Adrenal gland (tissue), 12 donors: ENCODE data around the gene ANXA10. TPM values are rescaled to one million over a fixed set of nuclear protein-coding genes. Genes with fewer than 3 reads are reported as not detected.

ENCODE experiments used
- DNase-seq, 7 donors: peaks; one replicate each; pipeline ENCODE4 v3.0.0-alpha.2; 2019 to 2020
- H3K27ac ChIP-seq, 5 donors: fragments of 200-600 bp; sonication (generic) in 4 of 5; 1 replicate in 3 of 5; 2 replicates in 2 of 5; pipeline versions ENCODE4 v1.5.1 to v1.8.0; 2016 to 2020; ENCODE audit warnings: mild to moderate bottlenecking in 1 of 5
- H3K27me3 ChIP-seq: fragments of 200-600 bp; 2 replicates; pipeline ENCODE4 v1.8.0; 2021
- H3K36me3 ChIP-seq, 2 donors: fragments of 200-600 bp; replicated peaks in 1 of 2; 1 replicate in 1 of 2; 2 replicates in 1 of 2; pipeline versions ENCODE4 v1.5.1 to v1.8.0; 2018 to 2022
- H3K4me1 ChIP-seq, 2 donors: fragments of 200-600 bp; replicated peaks in 1 of 2; 1 replicate in 1 of 2; 2 replicates in 1 of 2; pipeline versions ENCODE4 v1.5.1 to v1.8.0; 2018 to 2021
- H3K4me3 ChIP-seq, 4 donors: fragments of 200-600 bp; sonication (generic) in 3 of 4; one replicate each; pipeline ENCODE4 v1.5.1; 2016 to 2018
- H3K9me3 ChIP-seq, 3 donors: fragments of 200-600 bp; sonication (generic) in 1 of 3; replicated peaks in 1 of 3; 1 replicate in 2 of 3; 2 replicates in 1 of 3; pipeline versions ENCODE4 v1.5.1 to v1.8.0; 2016 to 2021
- POLR2A ChIP-seq, 2 donors: fragments of 450-650 bp; IDR thresholded peaks; one replicate each; pipeline ENCODE4 v1.6.1; 2017; ENCODE audit warnings: antibody characterized with exemption in 2 of 2, mild to moderate bottlenecking in 2 of 2, moderate library complexity in 1 of 2
- WGBS, 4 donors: extraction: QIAGEN DNeasy Blood & Tissue Kit in 2 of 4; methylation state at CpG; one replicate each; pipeline versions ENCODE4 v1.1.5 to v1.1.7; 2013 to 2017; 5-methylcytosine and 5-hydroxymethylcytosine counted together
- intact Hi-C, 2 donors: fragments of 100-400 bp; cut with DNase I; formaldehyde crosslinking; loops; one replicate each; pipeline versions ENCODE4 v1.14.1 to v1.15.0; 2022 to 2023
- polyA plus RNA-seq, 3 donors: library from polyadenylated mRNA; stranded (reverse); fragments of 200-250 nt in 2 of 3; fragments of 350-450 nt in 1 of 3; fragmentation: Illumina TruSeq in 1 of 3; extraction: RNeasy Lipid Tissue Mini Kit (QIAGEN cat#74804) in 1 of 3; gene quantifications; one replicate each; pipeline ENCODE4 v1.2.3, GENCODE V29; 2013 to 2014
- total RNA-seq, 9 donors: library from RNA; depleted of rRNA in 4 of 9; stranded (reverse); fragments of >200 nt in 4 of 9; fragments of 120-200 nt in 1 of 9; fragmentation: NEBNext Ultra II Directional in 1 of 9; extraction: Animal tissue kit (Norgen Biotek cat#: 25700) in 1 of 9; gene quantifications; one replicate each; pipeline versions ENCODE4 v1.1.0 to v1.2.4, GENCODE V29; 2013 to 2023
- TF ChIP-seq, protein P1 (sequence below), 6 experiments: fragments of 450-650 bp in 4 of 6; fragments of 200-600 bp in 2 of 6; sonication (generic) in 1 of 6; IDR thresholded peaks; 1 replicate in 5 of 6; 2 replicates in 1 of 6; pipeline versions ENCODE4 v1.5.1 to v1.8.0; 2016 to 2021; ENCODE audit warnings: antibody characterized with exemption in 6 of 6, mild to moderate bottlenecking in 2 of 6, moderate library complexity in 1 of 6
- donor health status: healthy with polysubstance abuse.
- donor health status: Bipolar disorder and iron deficiency.
- donor health status: DM: yes; HTN: yes; CAD: no.
- donor health status: DM: no; HTN: no; CAD: no.
- donor health status: DM: no; HTN: no; CAD: no.
- donor health status: DM: yes; HTN: yes; CAD: no.

Gene ANXA10
- total and polyA plus RNA-seq, 12 donors, result 0.17 TPM; not detected in 11

DNA sequence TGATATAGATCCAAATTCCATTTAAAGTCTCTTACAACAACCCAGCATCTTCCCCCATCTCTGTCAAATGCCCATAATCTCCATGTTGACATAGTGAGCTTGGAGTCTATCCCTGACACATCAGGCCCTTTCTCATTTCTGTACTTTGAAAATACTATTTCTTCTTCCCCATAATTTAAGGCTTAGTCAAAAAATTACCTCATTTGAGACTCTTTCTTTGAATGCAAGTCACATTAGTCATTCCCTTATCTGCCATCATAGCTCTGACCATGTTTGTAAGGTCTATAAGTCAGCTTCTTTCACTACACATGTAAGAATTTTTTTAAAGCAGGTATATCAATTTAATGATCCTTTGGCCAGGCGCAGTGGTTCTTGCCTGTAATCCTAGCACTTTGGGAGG lies 126.3 kb downstream of the ANXA10 start:
- Histone ChIP-seq H3K9me3 (no peaks in the 10 kb centered on the region), H3K4me1 (no peaks in the 10 kb centered on the region), H3K27me3 (no peaks in the 10 kb centered on the region), H3K27ac (no peak overlapping the region), H3K36me3 (no peaks in the 10 kb centered on the region), H3K4me3 (no peak overlapping the region)
- TF ChIP-seq POLR2A (IDR thresholded peaks at IDR 0.05), result no peak
- TF ChIP-seq, protein P1, sequence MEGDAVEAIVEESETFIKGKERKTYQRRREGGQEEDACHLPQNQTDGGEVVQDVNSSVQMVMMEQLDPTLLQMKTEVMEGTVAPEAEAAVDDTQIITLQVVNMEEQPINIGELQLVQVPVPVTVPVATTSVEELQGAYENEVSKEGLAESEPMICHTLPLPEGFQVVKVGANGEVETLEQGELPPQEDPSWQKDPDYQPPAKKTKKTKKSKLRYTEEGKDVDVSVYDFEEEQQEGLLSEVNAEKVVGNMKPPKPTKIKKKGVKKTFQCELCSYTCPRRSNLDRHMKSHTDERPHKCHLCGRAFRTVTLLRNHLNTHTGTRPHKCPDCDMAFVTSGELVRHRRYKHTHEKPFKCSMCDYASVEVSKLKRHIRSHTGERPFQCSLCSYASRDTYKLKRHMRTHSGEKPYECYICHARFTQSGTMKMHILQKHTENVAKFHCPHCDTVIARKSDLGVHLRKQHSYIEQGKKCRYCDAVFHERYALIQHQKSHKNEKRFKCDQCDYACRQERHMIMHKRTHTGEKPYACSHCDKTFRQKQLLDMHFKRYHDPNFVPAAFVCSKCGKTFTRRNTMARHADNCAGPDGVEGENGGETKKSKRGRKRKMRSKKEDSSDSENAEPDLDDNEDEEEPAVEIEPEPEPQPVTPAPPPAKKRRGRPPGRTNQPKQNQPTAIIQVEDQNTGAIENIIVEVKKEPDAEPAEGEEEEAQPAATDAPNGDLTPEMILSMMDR (IDR thresholded peaks at IDR 0.05), result no peak
- DNase-seq, result no peak
- intact Hi-C loops, result no loop called here
- 86 to 100% (median 94%) methylated on average over 1 of the region's 1 CpG for WGBS, 4 donors

GRCh38 chr4:168220893-168221292 lies 128.6 kb downstream of the ANXA10 start:
- no peaks in the 10 kb centered on the region for H3K36me3 ChIP-seq
- intact Hi-C loops, result no loop called here
- DNase-seq, result no peak

DNA sequence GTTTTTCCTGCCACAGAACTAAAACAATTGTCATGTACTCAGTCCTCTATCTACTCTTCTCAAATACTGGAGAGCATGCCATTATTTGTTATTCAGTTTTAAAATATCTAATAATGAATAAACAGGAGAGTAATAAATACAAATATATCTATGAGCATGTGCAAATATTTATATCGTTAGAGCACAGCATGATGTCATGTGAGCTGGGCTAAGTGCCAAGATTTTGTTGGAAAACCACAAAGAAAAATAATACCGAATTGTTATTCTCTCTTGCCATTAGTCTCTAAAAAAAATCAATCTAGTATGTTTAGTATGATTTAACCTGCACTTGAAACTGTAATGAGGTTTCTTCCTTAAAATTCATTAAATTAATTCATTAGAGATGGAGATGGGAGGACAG lies 129.0 kb downstream of the ANXA10 start:
- peak in 2 of 7 donors; percentile 10 for DNase-seq
- H3K9me3 ChIP-seq, result no peaks in the 10 kb centered on the region
- intact Hi-C loops, result no loop called here
- H3K4me3 ChIP-seq, result no peak overlapping the region
- no peaks in the 10 kb centered on the region for H3K36me3 ChIP-seq
- WGBS, 4 donors, result 23 to 40% (median 32%) methylated on average over 2 of the region's 2 CpGs
- no peaks in the 10 kb centered on the region for H3K27me3 ChIP-seq
- H3K27ac ChIP-seq, result no peak overlapping the region
- H3K4me1 ChIP-seq, result no peaks in the 10 kb centered on the region
- no peak for TF ChIP-seq POLR2A (IDR thresholded peaks at IDR 0.05)
- TF ChIP-seq, protein P1 (IDR thresholded peaks at IDR 0.05), result no peak

More at GRCh38 chr4:168220893-168221292, 128.6 kb downstream of the ANXA10 start:
- no peaks in the 10 kb centered on the region for H3K27me3 ChIP-seq
- H3K4me3 ChIP-seq, result no peak overlapping the region
- no peaks in the 10 kb centered on the region for H3K4me1 ChIP-seq
- H3K9me3 ChIP-seq, result no peaks in the 10 kb centered on the region
- no peak overlapping the region for H3K27ac ChIP-seq
- TF ChIP-seq POLR2A (IDR thresholded peaks at IDR 0.05), result no peak
- TF ChIP-seq, protein P1 (IDR thresholded peaks at IDR 0.05), result no peak

Other genes starting within 250 kb of the ANXA10 start
- gene DDX60, start 226.2 kb downstream of the ANXA10 start, total RNA-seq, result 10 to 100 TPM in 7 of 9 donors, 1 to 10 TPM in 2; 8.0 to 26.2 (median 13.9) TPM
- gene DDX60, start 226.2 kb downstream of the ANXA10 start, polyA plus RNA-seq, result 10 to 100 TPM in 1 of 3 donors, 1 to 10 TPM in 2; 2.8 to 12.7 (median 3.0) TPM